Osteoblast (primary cell): ENCODE results near the gene ARHGEF4. TPM values are rescaled to one million over a fixed set of nuclear protein-coding genes. Genes with fewer than 3 reads are reported as not detected.

Experiments used
- DNase-seq: peaks from one replicate; pipeline ENCODE4 v3.0.0; 2011; ENCODE audit warnings: low spot score, mixed read lengths; ENCODE audit not compliant: insufficient read length; ENCODE audit errors: missing footprints
- H2AFZ ChIP-seq: 2 replicates; pipeline ENCODE4 v1.6.0; 2011; ENCODE audit warnings: mild to moderate bottlenecking, low read length
- H3K27ac ChIP-seq: 2 replicates; pipeline ENCODE4 v1.5.1; 2011; ENCODE audit warnings: mild to moderate bottlenecking, low read depth, low read length, moderate library complexity
- H3K27me3 ChIP-seq: 2 replicates; pipeline ENCODE4 v1.6.0; 2012; ENCODE audit warnings: mild to moderate bottlenecking, control low read depth, inconsistent platforms, low read length, moderate library complexity; ENCODE audit not compliant: insufficient read depth
- H3K36me3 ChIP-seq: 2 replicates; pipeline ENCODE4 v1.5.1; 2011; ENCODE audit warnings: mild to moderate bottlenecking, low read length, control low read depth, moderate library complexity; ENCODE audit not compliant: insufficient read depth
- H3K4me1 ChIP-seq: 2 replicates; pipeline ENCODE4 v1.5.1; 2011; ENCODE audit warnings: mild to moderate bottlenecking, low read length, control low read depth, moderate library complexity; ENCODE audit not compliant: insufficient read depth
- H3K4me2 ChIP-seq: 2 replicates; pipeline ENCODE4 v1.6.0; 2011; ENCODE audit warnings: mild to moderate bottlenecking, low read length; ENCODE audit not compliant: insufficient read depth
- H3K4me3 ChIP-seq: fragments of 200-600 bp; sonication (generic); 3 replicates; pipeline ENCODE4 v1.5.1; 2012; ENCODE audit warnings: mild to moderate bottlenecking, low read length, inconsistent platforms; ENCODE audit not compliant: insufficient read depth
- H3K79me2 ChIP-seq: 2 replicates; pipeline ENCODE4 v1.6.0; 2012; ENCODE audit warnings: mild to moderate bottlenecking, low read length, control low read depth, inconsistent platforms; ENCODE audit not compliant: insufficient read depth
- H3K9me3 ChIP-seq: 2 replicates; pipeline ENCODE4 v1.5.1; 2011; ENCODE audit warnings: low read depth, low read length, control low read depth
- H4K20me1 ChIP-seq: 2 replicates; pipeline ENCODE4 v1.6.0; 2012; ENCODE audit warnings: mild to moderate bottlenecking, low read length, control low read depth; ENCODE audit not compliant: insufficient read depth
- total RNA-seq: library from RNA; depleted of rRNA; stranded (reverse); fragments of >200 nt; gene quantifications from 2 replicates; pipeline ENCODE4 v1.2.3, GENCODE V29; 2012
- TF ChIP-seq, protein P1 (sequence below): IDR thresholded peaks from 2 replicates; pipeline ENCODE4 v1.5.1; 2011; ENCODE audit warnings: mild to moderate bottlenecking, low read depth, low read length, moderate library complexity; ENCODE audit errors: extremely low read depth

The ARHGEF4 gene
- total RNA-seq, 1 donor: 3.6 TPM

GRCh38 chr2:131030478-131030971 is 193.8 kb downstream of the ARHGEF4 start:
- Histone ChIP-seq H3K36me3 (no peaks in the 10 kb centered on the region), H3K4me1 (peaks cover 3% of the 10 kb centered on the region), H3K79me2 (no peaks in the 10 kb centered on the region), H4K20me1 (no peaks in the 10 kb centered on the region), H2AFZ (no peak overlapping the region), H3K4me3 (no peak overlapping the region), H3K9me3 (peaks cover 3% of the 10 kb centered on the region), H3K4me2 (no peak overlapping the region), H3K27ac (no peak overlapping the region), H3K27me3 (peaks cover 2% of the 10 kb centered on the region)
- peak; percentile 56 for DNase-seq
- TF ChIP-seq, protein P1, sequence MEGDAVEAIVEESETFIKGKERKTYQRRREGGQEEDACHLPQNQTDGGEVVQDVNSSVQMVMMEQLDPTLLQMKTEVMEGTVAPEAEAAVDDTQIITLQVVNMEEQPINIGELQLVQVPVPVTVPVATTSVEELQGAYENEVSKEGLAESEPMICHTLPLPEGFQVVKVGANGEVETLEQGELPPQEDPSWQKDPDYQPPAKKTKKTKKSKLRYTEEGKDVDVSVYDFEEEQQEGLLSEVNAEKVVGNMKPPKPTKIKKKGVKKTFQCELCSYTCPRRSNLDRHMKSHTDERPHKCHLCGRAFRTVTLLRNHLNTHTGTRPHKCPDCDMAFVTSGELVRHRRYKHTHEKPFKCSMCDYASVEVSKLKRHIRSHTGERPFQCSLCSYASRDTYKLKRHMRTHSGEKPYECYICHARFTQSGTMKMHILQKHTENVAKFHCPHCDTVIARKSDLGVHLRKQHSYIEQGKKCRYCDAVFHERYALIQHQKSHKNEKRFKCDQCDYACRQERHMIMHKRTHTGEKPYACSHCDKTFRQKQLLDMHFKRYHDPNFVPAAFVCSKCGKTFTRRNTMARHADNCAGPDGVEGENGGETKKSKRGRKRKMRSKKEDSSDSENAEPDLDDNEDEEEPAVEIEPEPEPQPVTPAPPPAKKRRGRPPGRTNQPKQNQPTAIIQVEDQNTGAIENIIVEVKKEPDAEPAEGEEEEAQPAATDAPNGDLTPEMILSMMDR: no peak

- no peak overlapping the region for H3K4me3 ChIP-seq
- no peak overlapping the region for H3K4me2 ChIP-seq
- H4K20me1 ChIP-seq: peaks cover 4% of the 10 kb centered on the region
- no peak overlapping the region for H3K27ac ChIP-seq
- DNase-seq: no peak
- H3K9me3 ChIP-seq: peaks cover 3% of the 10 kb centered on the region
- H3K79me2 ChIP-seq: no peaks in the 10 kb centered on the region
- no peaks in the 10 kb centered on the region for H3K36me3 ChIP-seq
- TF ChIP-seq, protein P1: no peak
- peaks cover 4% of the 10 kb centered on the region for H3K27me3 ChIP-seq
- no peak overlapping the region for H2AFZ ChIP-seq
- peaks cover 3% of the 10 kb centered on the region for H3K4me1 ChIP-seq
Measured at GRCh38 chr2:131031431-131031841, 194.7 kb downstream of the ARHGEF4 start.

GRCh38 chr2:131031875-131032274 is 195.2 kb downstream of the ARHGEF4 start:
- Histone ChIP-seq H3K27ac (no peak overlapping the region), H3K4me1 (peaks cover 3% of the 10 kb centered on the region), H4K20me1 (peaks cover 6% of the 10 kb centered on the region), H2AFZ (no peak overlapping the region), H3K79me2 (no peaks in the 10 kb centered on the region), H3K27me3 (peaks cover 4% of the 10 kb centered on the region), H3K4me3 (no peak overlapping the region), H3K4me2 (no peak overlapping the region), H3K9me3 (peaks cover 3% of the 10 kb centered on the region), H3K36me3 (no peaks in the 10 kb centered on the region)
- TF ChIP-seq, protein P1: no peak
- peak; percentile 61 for DNase-seq

DNA sequence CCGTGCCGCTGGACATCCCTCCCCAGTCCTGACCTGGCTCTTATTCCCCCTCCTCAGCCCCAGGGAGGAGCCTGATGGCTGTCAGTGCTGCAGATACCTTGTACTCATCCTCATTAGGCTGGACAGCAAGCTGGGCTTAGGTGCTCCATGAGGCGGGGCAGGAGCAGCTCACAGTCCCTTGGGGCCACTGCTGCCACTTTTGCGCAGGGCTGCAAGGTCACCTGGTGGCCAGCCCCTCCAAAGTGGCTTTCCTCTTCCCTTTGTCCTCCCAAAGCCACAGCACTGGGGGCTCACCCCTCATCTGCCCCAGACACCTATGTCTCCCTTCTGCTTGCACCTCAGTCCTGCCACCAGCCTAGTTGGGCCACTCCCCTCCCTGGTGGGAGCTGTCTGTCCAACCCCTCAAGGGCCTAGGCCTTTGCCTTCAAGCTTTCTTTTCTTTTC is 195.7 kb downstream of the ARHGEF4 start:
- Histone ChIP-seq H3K27me3 (peaks cover 4% of the 10 kb centered on the region), H3K4me3 (no peak overlapping the region), H3K4me1 (peaks cover 3% of the 10 kb centered on the region), H3K36me3 (no peaks in the 10 kb centered on the region), H3K4me2 (no peak overlapping the region), H4K20me1 (peaks cover 6% of the 10 kb centered on the region), H3K79me2 (no peaks in the 10 kb centered on the region), H3K27ac (no peak overlapping the region), H2AFZ (no peak overlapping the region), H3K9me3 (peaks cover 3% of the 10 kb centered on the region)
- peak; percentile 60 for DNase-seq
- TF ChIP-seq, protein P1: no peak
